ENCODE results near the gene B3GNT7. TPM values are rescaled to one million over a fixed set of nuclear protein-coding genes. Genes with fewer than 3 reads are reported as not detected.

The B3GNT7 gene
- polyA plus RNA-seq, 1 donor from 2014 or later: 0.67 TPM

DNA sequence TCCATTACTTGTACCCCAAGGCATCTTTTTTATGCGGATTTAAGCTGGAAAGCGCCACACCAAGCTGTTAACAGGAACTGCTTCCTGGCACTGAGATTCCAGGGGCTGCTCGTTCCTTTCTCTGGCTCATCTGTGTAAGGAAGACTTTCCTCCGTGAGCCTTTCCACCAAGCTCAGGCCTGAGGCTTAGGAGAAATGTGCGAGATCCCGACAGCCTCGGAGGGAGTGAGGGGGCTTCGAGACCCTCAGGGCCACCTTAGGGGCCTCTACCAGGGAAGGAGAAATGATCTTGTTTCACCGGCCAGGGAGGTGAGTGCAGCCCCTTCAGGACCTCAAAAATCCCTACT lies 17.1 kb downstream of the B3GNT7 start:
- TF ChIP-seq POLR2AphosphoS5 (IDR thresholded peaks at IDR 0.05): no peak
- no peak for TF ChIP-seq SMC3 (conservative IDR thresholded peaks at IDR 0.05; ENCODE audit: poor library complexity)
- TF ChIP-seq EZH2 (IDR thresholded peaks at IDR 0.05; ENCODE audit: borderline replicate concordance, insufficient read depth, low read length, poor library complexity, severe bottlenecking): no peak
- TF ChIP-seq, protein P1, sequence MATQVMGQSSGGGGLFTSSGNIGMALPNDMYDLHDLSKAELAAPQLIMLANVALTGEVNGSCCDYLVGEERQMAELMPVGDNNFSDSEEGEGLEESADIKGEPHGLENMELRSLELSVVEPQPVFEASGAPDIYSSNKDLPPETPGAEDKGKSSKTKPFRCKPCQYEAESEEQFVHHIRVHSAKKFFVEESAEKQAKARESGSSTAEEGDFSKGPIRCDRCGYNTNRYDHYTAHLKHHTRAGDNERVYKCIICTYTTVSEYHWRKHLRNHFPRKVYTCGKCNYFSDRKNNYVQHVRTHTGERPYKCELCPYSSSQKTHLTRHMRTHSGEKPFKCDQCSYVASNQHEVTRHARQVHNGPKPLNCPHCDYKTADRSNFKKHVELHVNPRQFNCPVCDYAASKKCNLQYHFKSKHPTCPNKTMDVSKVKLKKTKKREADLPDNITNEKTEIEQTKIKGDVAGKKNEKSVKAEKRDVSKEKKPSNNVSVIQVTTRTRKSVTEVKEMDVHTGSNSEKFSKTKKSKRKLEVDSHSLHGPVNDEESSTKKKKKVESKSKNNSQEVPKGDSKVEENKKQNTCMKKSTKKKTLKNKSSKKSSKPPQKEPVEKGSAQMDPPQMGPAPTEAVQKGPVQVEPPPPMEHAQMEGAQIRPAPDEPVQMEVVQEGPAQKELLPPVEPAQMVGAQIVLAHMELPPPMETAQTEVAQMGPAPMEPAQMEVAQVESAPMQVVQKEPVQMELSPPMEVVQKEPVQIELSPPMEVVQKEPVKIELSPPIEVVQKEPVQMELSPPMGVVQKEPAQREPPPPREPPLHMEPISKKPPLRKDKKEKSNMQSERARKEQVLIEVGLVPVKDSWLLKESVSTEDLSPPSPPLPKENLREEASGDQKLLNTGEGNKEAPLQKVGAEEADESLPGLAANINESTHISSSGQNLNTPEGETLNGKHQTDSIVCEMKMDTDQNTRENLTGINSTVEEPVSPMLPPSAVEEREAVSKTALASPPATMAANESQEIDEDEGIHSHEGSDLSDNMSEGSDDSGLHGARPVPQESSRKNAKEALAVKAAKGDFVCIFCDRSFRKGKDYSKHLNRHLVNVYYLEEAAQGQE (IDR thresholded peaks at IDR 0.05; ENCODE audit: borderline replicate concordance): no peak
- no peak for TF ChIP-seq EP300 (conservative IDR thresholded peaks at IDR 0.05; ENCODE audit: poor library complexity, severe bottlenecking)
- no peak for TF ChIP-seq RAD21 (conservative IDR thresholded peaks at IDR 0.05)
- TF ChIP-seq TAF1 (IDR thresholded peaks at IDR 0.05; ENCODE audit: low read depth): no peak
- no peak for TF ChIP-seq MXI1 (conservative IDR thresholded peaks at IDR 0.05; ENCODE audit: poor library complexity, severe bottlenecking)
- TF ChIP-seq, protein P2, sequence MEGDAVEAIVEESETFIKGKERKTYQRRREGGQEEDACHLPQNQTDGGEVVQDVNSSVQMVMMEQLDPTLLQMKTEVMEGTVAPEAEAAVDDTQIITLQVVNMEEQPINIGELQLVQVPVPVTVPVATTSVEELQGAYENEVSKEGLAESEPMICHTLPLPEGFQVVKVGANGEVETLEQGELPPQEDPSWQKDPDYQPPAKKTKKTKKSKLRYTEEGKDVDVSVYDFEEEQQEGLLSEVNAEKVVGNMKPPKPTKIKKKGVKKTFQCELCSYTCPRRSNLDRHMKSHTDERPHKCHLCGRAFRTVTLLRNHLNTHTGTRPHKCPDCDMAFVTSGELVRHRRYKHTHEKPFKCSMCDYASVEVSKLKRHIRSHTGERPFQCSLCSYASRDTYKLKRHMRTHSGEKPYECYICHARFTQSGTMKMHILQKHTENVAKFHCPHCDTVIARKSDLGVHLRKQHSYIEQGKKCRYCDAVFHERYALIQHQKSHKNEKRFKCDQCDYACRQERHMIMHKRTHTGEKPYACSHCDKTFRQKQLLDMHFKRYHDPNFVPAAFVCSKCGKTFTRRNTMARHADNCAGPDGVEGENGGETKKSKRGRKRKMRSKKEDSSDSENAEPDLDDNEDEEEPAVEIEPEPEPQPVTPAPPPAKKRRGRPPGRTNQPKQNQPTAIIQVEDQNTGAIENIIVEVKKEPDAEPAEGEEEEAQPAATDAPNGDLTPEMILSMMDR (IDR thresholded peaks at IDR 0.05; ENCODE audit: poor library complexity, severe bottlenecking): no peak
- peaks cover 5% of the 10 kb centered on the region for H3K27me3 ChIP-seq (ENCODE audit: insufficient read depth, low read depth, low read length)
- H3K36me3 ChIP-seq (ENCODE audit: insufficient read depth, low read length): no peaks in the 10 kb centered on the region
- no peaks in the 10 kb centered on the region for H4K20me1 ChIP-seq (ENCODE audit: insufficient read depth)
- H3K4me2 ChIP-seq (ENCODE audit: low read length): no peak overlapping the region
- H3K9me2 ChIP-seq (ENCODE audit: insufficient read depth, low read length): no peaks in the 10 kb centered on the region
- no peaks in the 10 kb centered on the region for H3K9me3 ChIP-seq (ENCODE audit: low read length)
- H3K79me2 ChIP-seq (replicated peaks; ENCODE audit: insufficient read depth, low read length): no peaks in the 10 kb centered on the region
- H2AFZ ChIP-seq (ENCODE audit: low read depth, low read length): no peak overlapping the region
- H3F3A ChIP-seq (ENCODE audit: insufficient read depth, low read length, poor library complexity, severe bottlenecking): no peaks in the 10 kb centered on the region
- H3K9ac ChIP-seq (ENCODE audit: low read length): peak overlapping the region; percentile 45
- H3K27ac ChIP-seq (ENCODE audit: low read length): no peak overlapping the region
- H3K4me3 ChIP-seq (ENCODE audit: low read length): peak overlapping the region; percentile 65

DNA sequence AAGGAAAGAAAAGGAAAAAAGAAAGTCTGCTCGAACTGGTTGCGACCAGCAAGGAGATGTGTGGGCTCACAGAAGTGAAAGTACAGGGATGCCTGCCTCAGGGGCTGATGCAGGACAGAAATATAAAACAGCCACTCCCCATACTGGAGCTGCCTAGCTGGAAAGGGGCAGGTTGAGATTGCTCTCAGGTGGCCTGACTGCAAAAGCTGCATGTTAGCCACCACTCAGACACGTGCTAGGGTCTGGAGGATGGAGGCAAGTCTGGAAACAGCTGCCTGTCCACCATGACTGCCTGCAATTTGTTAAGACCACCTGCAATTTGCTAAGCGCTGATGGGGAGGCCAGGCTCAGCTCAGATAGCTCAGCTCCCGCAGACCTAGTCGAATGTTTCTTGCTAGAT lies 17.9 kb downstream of the B3GNT7 start:
- H3K9me3 ChIP-seq (ENCODE audit: low read length): no peaks in the 10 kb centered on the region
- no peaks in the 10 kb centered on the region for H4K20me1 ChIP-seq (ENCODE audit: insufficient read depth)
- H3K4me3 ChIP-seq (ENCODE audit: low read length): peak overlapping the region; percentile 40
- H3K4me2 ChIP-seq (ENCODE audit: low read length): no peak overlapping the region
- H3K27me3 ChIP-seq (ENCODE audit: insufficient read depth, low read depth, low read length): peaks cover 5% of the 10 kb centered on the region
- H2AFZ ChIP-seq (ENCODE audit: low read depth, low read length): no peak overlapping the region
- TF ChIP-seq, protein P1 (IDR thresholded peaks at IDR 0.05; ENCODE audit: borderline replicate concordance): no peak
- TF ChIP-seq TAF1 (IDR thresholded peaks at IDR 0.05; ENCODE audit: low read depth): no peak
- no peak for TF ChIP-seq EP300 (conservative IDR thresholded peaks at IDR 0.05; ENCODE audit: poor library complexity, severe bottlenecking)
- TF ChIP-seq RAD21 (conservative IDR thresholded peaks at IDR 0.05): no peak
- TF ChIP-seq SMC3 (conservative IDR thresholded peaks at IDR 0.05; ENCODE audit: poor library complexity): no peak
- no peak for TF ChIP-seq MXI1 (conservative IDR thresholded peaks at IDR 0.05; ENCODE audit: poor library complexity, severe bottlenecking)
- TF ChIP-seq EZH2 (IDR thresholded peaks at IDR 0.05; ENCODE audit: borderline replicate concordance, insufficient read depth, low read length, poor library complexity, severe bottlenecking): no peak
- TF ChIP-seq, protein P2 (IDR thresholded peaks at IDR 0.05; ENCODE audit: poor library complexity, severe bottlenecking): no peak
- no peak for TF ChIP-seq POLR2AphosphoS5 (IDR thresholded peaks at IDR 0.05)
- H3K79me2 ChIP-seq (replicated peaks; ENCODE audit: insufficient read depth, low read length): no peaks in the 10 kb centered on the region
- peak overlapping the region; percentile 43 for H3K27ac ChIP-seq (ENCODE audit: low read length)
- H3K36me3 ChIP-seq (ENCODE audit: insufficient read depth, low read length): no peaks in the 10 kb centered on the region
- no peaks in the 10 kb centered on the region for H3K9me2 ChIP-seq (ENCODE audit: insufficient read depth, low read length)
- H3F3A ChIP-seq (ENCODE audit: insufficient read depth, low read length, poor library complexity, severe bottlenecking): no peaks in the 10 kb centered on the region
- H3K9ac ChIP-seq (ENCODE audit: low read length): peak overlapping the region; percentile 41
